Duodenal mucosa (tissue), 2 donors: ENCODE data around the gene PFN3.
A peak's percentile ranks its signal among the peaks of the same experiment; 100 is the strongest.

Experiments used
- H3K27ac ChIP-seq: one replicate; pipeline ENCODE4 v1.7.0; 2013; ENCODE audit warnings: low read depth, low read length
- H3K27me3 ChIP-seq, 2 donors: one replicate each; pipeline ENCODE4 v1.7.0; 2013; ENCODE audit warnings: low read length in 2 of 2, control low read depth in 1 of 2; ENCODE audit not compliant: insufficient read depth in 2 of 2, control insufficient read depth in 1 of 2
- H3K36me3 ChIP-seq, 2 donors: one replicate each; pipeline ENCODE4 v1.7.0; 2013; ENCODE audit warnings: low read length in 2 of 2, control low read depth in 1 of 2; ENCODE audit not compliant: insufficient read depth in 2 of 2, control insufficient read depth in 1 of 2
- H3K4me1 ChIP-seq, 2 donors: one replicate each; pipeline ENCODE4 v1.7.0; 2013; ENCODE audit warnings: low read length in 2 of 2, control low read depth in 1 of 2; ENCODE audit not compliant: insufficient read depth in 2 of 2, control insufficient read depth in 1 of 2
- H3K4me3 ChIP-seq, 2 donors: one replicate each; pipeline ENCODE4 v1.7.0; 2013; ENCODE audit warnings: low read length in 2 of 2, low read depth in 1 of 2
- H3K9ac ChIP-seq, 2 donors: one replicate each; pipeline ENCODE4 v1.7.0; 2013; ENCODE audit warnings: low read length in 2 of 2, low read depth in 1 of 2
- H3K9me3 ChIP-seq, 2 donors: one replicate each; pipeline ENCODE4 v1.7.0; 2013; ENCODE audit warnings: low read length in 2 of 2, control low read depth in 1 of 2; ENCODE audit not compliant: control insufficient read depth in 1 of 2

The PFN3 gene

GRCh38 chr5:177393206-177393765 is 7.2 kb downstream of the PFN3 start:
- Histone ChIP-seq H3K27me3 (no peaks in the 10 kb centered on the region), H3K9ac (no peak overlapping the region), H3K4me1 (peaks cover 13 to 23% of the 10 kb centered on the region in 2 donors), H3K4me3 (no peak overlapping the region), H3K9me3 (no peaks in the 10 kb centered on the region), H3K36me3 (no peaks in the 10 kb centered on the region), H3K27ac (no peak overlapping the region)

GRCh38 chr5:177392765-177393164 is 7.7 kb downstream of the PFN3 start:
- H3K4me3 ChIP-seq = no peak overlapping the region
- H3K27ac ChIP-seq = no peak overlapping the region
- H3K27me3 ChIP-seq = no peaks in the 10 kb centered on the region
- no peaks in the 10 kb centered on the region for H3K36me3 ChIP-seq
- H3K9ac ChIP-seq = no peak overlapping the region
- H3K9me3 ChIP-seq = no peaks in the 10 kb centered on the region
- peaks cover 13 to 23% of the 10 kb centered on the region in 2 donors for H3K4me1 ChIP-seq

- H3K9me3 ChIP-seq = no peaks in the 10 kb centered on the region
- H3K27ac ChIP-seq = no peak overlapping the region
- H3K27me3 ChIP-seq = no peaks in the 10 kb centered on the region
- H3K9ac ChIP-seq = peak overlapping the region in 1 of 2 donors; percentile 25
- H3K4me1 ChIP-seq = peaks cover 13 to 23% of the 10 kb centered on the region in 2 donors
- H3K4me3 ChIP-seq = no peak overlapping the region
- H3K36me3 ChIP-seq = no peaks in the 10 kb centered on the region
Observed at GRCh38 chr5:177390363-177391300, 9.8 kb downstream of the PFN3 start.

DNA sequence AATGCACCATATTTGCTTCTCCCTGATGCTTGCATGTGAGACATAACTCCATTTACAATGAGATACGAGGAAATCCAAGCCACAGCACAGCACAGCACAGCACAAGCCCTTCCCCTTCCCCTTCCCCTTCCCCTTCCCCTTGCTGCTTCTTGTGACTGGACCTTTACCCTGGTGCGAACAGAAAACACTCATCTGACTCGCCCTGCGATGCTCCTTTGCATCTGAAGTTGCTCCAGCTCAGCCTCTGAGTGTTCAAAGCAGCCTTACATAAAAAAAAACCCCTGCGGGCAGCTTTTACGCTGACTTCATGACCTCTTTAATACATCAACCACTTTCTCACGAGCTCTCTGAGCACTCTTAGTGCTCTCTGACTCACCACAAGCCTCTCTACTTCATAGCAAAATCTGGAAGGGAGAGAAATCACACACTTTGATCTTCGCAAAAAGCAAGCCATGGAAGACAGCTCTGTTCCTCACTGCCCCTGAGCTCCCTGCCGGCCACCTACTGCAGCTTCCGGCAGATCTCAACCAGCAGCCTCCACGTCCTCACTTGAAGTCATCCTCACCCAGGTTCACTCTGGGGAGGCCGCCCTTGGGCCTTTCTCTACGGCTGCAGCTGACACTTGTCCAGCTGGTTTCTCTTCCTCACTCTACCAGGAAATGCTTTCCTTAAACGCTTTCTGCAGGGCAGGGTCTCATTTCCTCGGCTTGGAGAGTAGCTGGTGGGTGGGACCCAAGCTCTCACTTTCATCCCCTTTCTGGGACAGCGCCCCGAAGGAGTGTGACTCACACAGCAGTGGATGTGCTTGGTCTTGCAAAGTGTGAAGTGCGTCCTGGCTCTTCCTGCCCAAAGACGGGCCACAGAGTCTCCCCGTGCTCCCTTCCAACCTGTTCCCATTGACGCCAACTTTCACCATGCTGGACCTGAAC is 11.0 kb downstream of the PFN3 start:
- peaks cover 13 to 23% of the 10 kb centered on the region in 2 donors for H3K4me1 ChIP-seq
- peak overlapping the region in 1 of 2 donors; percentile 25 for H3K9ac ChIP-seq
- peaks cover 0 to 5% of the 10 kb centered on the region in 2 donors for H3K27me3 ChIP-seq
- no peaks in the 10 kb centered on the region for H3K9me3 ChIP-seq
- H3K4me3 ChIP-seq = peak overlapping the region in 1 of 2 donors; percentile 29
- H3K27ac ChIP-seq = no peak overlapping the region
- H3K36me3 ChIP-seq = no peaks in the 10 kb centered on the region

DNA sequence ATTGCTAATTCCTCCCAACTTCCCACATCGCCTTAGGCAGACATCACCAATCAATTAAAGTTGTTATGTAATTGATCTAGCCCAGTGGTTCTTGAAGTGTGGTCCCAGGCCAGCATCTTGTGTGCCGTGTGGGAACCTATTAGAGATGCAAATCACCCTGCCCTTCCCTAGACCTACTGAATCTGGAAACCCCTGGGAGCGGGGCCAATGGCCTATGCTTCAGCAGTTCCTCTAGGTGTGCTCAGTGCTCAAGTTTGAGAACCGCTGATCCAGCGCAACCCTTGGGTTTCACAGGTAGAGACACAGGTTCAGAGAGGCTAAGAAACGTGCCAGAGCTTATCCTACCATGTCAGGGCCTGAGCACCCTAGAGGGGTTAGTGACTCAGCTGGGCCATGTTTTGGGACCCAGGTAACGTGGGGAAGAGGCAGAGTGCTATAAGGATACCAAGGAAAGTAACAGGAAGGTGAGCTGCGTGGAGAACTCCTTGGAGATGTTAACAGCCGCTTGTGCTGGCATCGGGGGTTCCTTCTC is 11.9 kb downstream of the PFN3 start:
- Histone ChIP-seq H3K9ac (no peak overlapping the region), H3K27me3 (peaks cover 0 to 5% of the 10 kb centered on the region in 2 donors), H3K36me3 (no peaks in the 10 kb centered on the region), H3K27ac (no peak overlapping the region), H3K4me1 (peaks cover 13 to 23% of the 10 kb centered on the region in 2 donors), H3K4me3 (no peak overlapping the region), H3K9me3 (no peaks in the 10 kb centered on the region)

DNA sequence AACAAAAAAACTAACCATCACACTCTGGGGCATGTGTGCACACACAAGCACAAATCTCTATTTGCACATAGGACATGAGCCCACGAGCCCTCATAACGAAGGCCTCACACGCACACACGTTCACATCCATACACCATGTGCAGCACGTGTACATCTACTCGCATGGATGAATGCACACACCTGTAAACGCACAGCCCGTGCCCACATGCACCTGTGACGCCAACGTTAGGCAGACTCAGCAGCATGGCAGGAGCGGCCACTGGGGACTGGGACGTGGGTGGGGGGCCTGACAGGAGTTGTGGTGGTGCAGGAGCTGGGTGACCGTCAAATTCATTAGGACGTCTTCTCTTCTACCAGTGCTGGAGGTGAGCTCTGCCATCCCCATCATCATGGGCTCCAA is 13.1 kb downstream of the PFN3 start:
- peaks cover 13 to 23% of the 10 kb centered on the region in 2 donors for H3K4me1 ChIP-seq
- no peaks in the 10 kb centered on the region for H3K36me3 ChIP-seq
- H3K9me3 ChIP-seq = no peaks in the 10 kb centered on the region
- no peak overlapping the region for H3K4me3 ChIP-seq
- no peak overlapping the region for H3K9ac ChIP-seq
- H3K27me3 ChIP-seq = peaks cover 5% of the 10 kb centered on the region in 2 donors
- H3K27ac ChIP-seq = no peak overlapping the region

DNA sequence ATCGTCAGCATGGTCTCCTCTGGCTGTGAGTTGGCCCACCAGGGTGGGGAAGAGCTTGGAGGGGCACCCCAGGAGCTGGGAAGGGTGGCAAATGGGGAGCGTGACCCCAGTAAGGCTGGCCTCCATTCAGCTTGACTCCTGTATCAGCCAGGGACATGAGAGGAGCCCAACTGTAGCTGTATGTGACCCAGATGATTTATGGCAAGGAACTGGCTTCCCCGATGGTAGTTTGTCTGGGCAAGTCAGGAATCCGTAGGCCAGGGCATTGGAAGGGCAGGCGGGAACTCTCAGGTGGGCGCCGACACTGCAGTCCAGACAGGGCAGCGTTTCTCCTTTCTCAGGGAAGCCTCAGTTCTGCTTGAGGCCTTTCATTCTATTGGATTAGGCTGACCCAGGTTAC is 13.9 kb downstream of the PFN3 start:
- H3K9me3 ChIP-seq = no peaks in the 10 kb centered on the region
- peaks cover 5% of the 10 kb centered on the region in 2 donors for H3K27me3 ChIP-seq
- peaks cover 13 to 23% of the 10 kb centered on the region in 2 donors for H3K4me1 ChIP-seq
- H3K27ac ChIP-seq = no peak overlapping the region
- H3K9ac ChIP-seq = no peak overlapping the region
- H3K36me3 ChIP-seq = no peaks in the 10 kb centered on the region
- H3K4me3 ChIP-seq = no peak overlapping the region

DNA sequence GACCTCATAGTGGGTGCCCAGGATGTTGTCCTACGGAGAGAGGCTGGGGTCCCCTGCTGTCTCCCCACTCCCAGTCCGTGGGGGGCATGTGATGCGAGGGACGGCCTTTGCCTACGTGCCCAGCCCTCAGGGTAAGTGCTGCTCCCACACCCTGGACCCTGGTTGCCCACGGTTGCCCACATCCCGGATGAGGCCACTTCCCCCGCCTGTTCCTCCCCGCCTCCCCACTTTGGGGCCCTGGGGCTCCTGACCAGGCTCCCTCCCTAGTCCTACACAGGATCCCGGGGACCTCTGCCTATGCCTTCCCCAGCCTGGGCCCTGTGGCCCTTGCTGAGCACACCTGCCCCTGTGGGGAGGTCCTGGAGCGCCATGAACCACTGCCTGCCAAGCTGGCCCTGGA is 14.7 kb downstream of the PFN3 start:
- Histone ChIP-seq H3K9ac (no peak overlapping the region), H3K27ac (no peak overlapping the region), H3K9me3 (no peaks in the 10 kb centered on the region), H3K27me3 (peaks cover 5% of the 10 kb centered on the region in 2 donors), H3K36me3 (no peaks in the 10 kb centered on the region), H3K4me1 (peaks cover 13 to 22% of the 10 kb centered on the region in 2 donors), H3K4me3 (no peak overlapping the region)

DNA sequence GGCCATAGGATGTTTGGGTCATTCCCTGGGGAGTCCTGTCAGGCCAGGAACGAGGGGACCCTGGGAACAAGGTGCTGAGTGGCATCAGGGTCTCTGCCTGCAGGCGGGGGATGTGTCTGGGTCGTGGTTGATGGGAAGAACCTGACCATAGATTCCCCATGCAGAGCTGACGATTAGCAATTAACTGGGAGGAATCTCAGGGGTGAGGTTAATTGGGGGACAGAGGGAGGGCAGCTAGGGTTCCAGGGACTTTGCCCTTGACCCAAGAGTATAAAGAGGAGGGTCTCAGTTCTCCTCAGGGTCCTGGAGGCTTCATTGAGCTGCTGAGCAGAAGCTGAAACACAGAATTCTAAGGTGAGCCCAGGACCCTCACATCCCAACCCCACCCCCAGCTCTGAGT is 16.3 kb downstream of the PFN3 start, which contains the start of gene SLC34A1:
Gene SLC34A1 (plus strand): TSS at position 301 of the 400 bp plus-strand sequence. CDS start 1,308 bp downstream, outside the sequence.
- Histone ChIP-seq H3K9ac (no peak within 1 kb of the TSS), H3K9me3 (no peaks in the 10 kb centered on the region), H3K36me3 (no peaks in the 10 kb centered on the region), H3K4me3 (no peak within 1 kb of the TSS), H3K4me1 (peaks cover 2 to 7% of the 10 kb centered on the region in 2 donors), H3K27me3 (peaks cover 5% of the 10 kb centered on the region in 2 donors), H3K27ac (no peak within 1 kb of the TSS)
